Lung (tissue), 12 donors: ENCODE results near the gene RLF. TPM values are rescaled to one million over a fixed set of nuclear protein-coding genes. Genes with fewer than 3 reads are reported as not detected.

Experiments
- ATAC-seq: fragments of 200-7000 bp; cut with Tn5 transposase; one replicate; pipeline ENCODE4 v1.9.1; 2020; ENCODE audit warnings: moderate number of reproducible peaks; ENCODE audit not compliant: insufficient read depth, low FRiP score
- DNase-seq, 3 donors: peaks; one replicate each; pipeline ENCODE4 v3.0.0-alpha.2; 2013 to 2017
- H3K27ac ChIP-seq, 2 donors: one replicate each; pipeline ENCODE4 v1.5.1; 2013; ENCODE audit warnings: mild to moderate bottlenecking in 2 of 2, moderate library complexity in 2 of 2, control low read depth in 1 of 2, inconsistent platforms in 1 of 2, low read depth in 1 of 2, low read length in 1 of 2
- H3K27me3 ChIP-seq, 3 donors: one replicate each; pipeline ENCODE4 v1.5.1; 2013; ENCODE audit warnings: low read length in 2 of 3; ENCODE audit not compliant: control insufficient read depth in 3 of 3, insufficient read depth in 3 of 3
- H3K36me3 ChIP-seq, 4 donors: one replicate each; pipeline ENCODE4 v1.5.1; 2013; ENCODE audit warnings: low read length in 4 of 4, mild to moderate bottlenecking in 1 of 4, moderate library complexity in 1 of 4; ENCODE audit not compliant: control insufficient read depth in 4 of 4, insufficient read depth in 4 of 4
- H3K4me1 ChIP-seq, 5 donors: one replicate each; pipeline ENCODE4 v1.5.1; 2013; ENCODE audit warnings: low read length in 5 of 5, mild to moderate bottlenecking in 2 of 5, moderate library complexity in 1 of 5; ENCODE audit not compliant: control insufficient read depth in 5 of 5, insufficient read depth in 5 of 5
- H3K4me3 ChIP-seq: one replicate; pipeline ENCODE4 v1.5.1; 2013; ENCODE audit warnings: mild to moderate bottlenecking, control low read depth, moderate library complexity
- H3K9ac ChIP-seq, 2 donors: one replicate each; pipeline ENCODE4 v1.5.1; 2013; ENCODE audit warnings: low read length in 2 of 2, control low read depth in 1 of 2; ENCODE audit not compliant: insufficient read depth in 1 of 2
- H3K9me3 ChIP-seq, 4 donors: one replicate each; pipeline ENCODE4 v1.5.1; 2013; ENCODE audit warnings: low read length in 3 of 4, mild to moderate bottlenecking in 1 of 4, moderate library complexity in 1 of 4; ENCODE audit not compliant: control insufficient read depth in 4 of 4, insufficient read depth in 3 of 4
- CTCF ChIP-seq: IDR thresholded peaks from 2 replicates; pipeline ENCODE4 v1.5.1; 2012; ENCODE audit warnings: mild to moderate bottlenecking; ENCODE audit errors: control extremely low read depth, extremely low read depth
- WGBS, 2 donors: extraction: QIAGEN DNeasy Blood & Tissue Kit; methylation state at CpG; one replicate each; pipeline ENCODE4 v1.1.7; 2013; 5-methylcytosine and 5-hydroxymethylcytosine counted together
- polyA plus RNA-seq, 2 donors: library from polyadenylated mRNA; stranded (reverse); fragments of 200-250 nt; gene quantifications; one replicate each; pipeline ENCODE4 v1.2.1, GENCODE V29; 2013
- total RNA-seq, 2 donors: library from RNA; depleted of rRNA in 1 of 2; stranded (reverse); fragments of >200 nt in 1 of 2; gene quantifications; one replicate each; pipeline ENCODE4 v1.2.1, GENCODE V29; 2014 to 2021
- donor health status: control.
- donor health status: control.
- donor health status: Bipolar disorder and iron deficiency.
- donor health status: healthy.
- donor health status: DM: yes; HTN: yes; CAD: no.

RLF gene
- total and polyA plus RNA-seq, 4 donors: 3.5 to 43.1 (median 8.5) TPM

DNA sequence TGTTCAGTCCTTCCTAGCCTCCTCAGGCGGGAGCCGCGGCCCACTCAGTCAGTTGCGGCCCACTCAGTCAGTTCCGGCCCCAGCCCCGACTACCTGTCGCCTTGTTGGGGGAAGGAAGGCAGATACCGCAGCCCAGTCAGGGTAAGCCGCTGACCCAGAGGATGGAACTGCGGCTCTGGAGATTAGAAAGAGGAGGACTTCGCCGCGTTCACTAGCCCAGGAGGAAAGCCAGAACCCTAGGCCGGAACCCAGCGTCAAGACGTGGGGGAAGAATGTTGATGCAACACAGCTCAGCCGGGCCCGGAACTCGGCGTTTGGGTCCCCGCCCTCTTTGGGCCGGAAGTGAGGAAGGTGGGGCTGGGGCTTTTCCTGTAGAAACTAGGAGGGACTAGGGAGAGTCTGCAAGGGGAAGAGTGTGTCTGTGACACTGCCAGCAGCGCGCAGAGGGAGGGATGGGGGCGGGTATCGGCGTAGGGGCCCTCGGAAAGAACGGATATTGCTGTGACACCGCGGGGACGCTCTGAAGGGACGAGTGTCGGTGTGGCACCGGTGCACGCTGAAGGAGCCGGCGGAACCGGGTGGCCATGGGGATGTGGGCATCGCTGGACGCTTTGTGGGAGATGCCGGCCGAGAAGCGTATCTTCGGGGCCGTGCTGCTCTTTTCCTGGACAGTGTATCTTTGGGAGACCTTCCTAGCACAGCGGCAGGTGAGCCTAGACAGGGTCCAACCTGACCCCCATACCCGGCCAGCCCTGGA is 96.7 kb downstream of the RLF start, which contains the start of gene ZMPSTE24:
Gene ZMPSTE24 (plus strand): TSS at position 549 of the 757 bp plus-strand sequence. CDS start 36 bp downstream, at position 585.
- Histone ChIP-seq H3K27me3 (no peaks in the 10 kb centered on the region), H3K4me3 (peak within 1 kb of the TSS; percentile 99), H3K27ac (peak within 1 kb of the TSS; percentile 89 to 95), H3K9me3 (no peaks in the 10 kb centered on the region), H3K36me3 (peaks cover 4 to 17% (median 9%) of the 10 kb centered on the region in 4 donors), H3K9ac (peak within 1 kb of the TSS; percentile 88 to 99), H3K4me1 (peaks cover 0 to 12% (median 10%) of the 10 kb centered on the region in 5 donors)
- TF ChIP-seq CTCF: no peak
- DNase-seq (peak; percentile 98 to 99 (median 98)), ATAC-seq (peak; percentile 99)
- 0% methylated on average over 48 of the region's 48 CpGs for WGBS, 2 donors

- H3K4me3 ChIP-seq: peak overlapping the region; percentile 99
- peaks cover 4 to 17% (median 9%) of the 10 kb centered on the region in 4 donors for H3K36me3 ChIP-seq
- ATAC-seq (no peak), DNase-seq (no peak)
- peak overlapping the region; percentile 86 to 87 for H3K27ac ChIP-seq
- WGBS, 2 donors: 0% methylated on average over 10 of the region's 10 CpGs
- no peaks in the 10 kb centered on the region for H3K27me3 ChIP-seq
- TF ChIP-seq CTCF: no peak
- H3K9me3 ChIP-seq: no peaks in the 10 kb centered on the region
- peaks cover 0 to 13% (median 10%) of the 10 kb centered on the region in 5 donors for H3K4me1 ChIP-seq
- peak overlapping the region; percentile 67 to 85 for H3K9ac ChIP-seq
These were observed 97.2 kb downstream of the RLF start for GRCh38 chr1:40258445-40258769.

GRCh38 chr1:40264354-40264781 is 103.2 kb downstream of the RLF start:
- ATAC-seq (no peak), DNase-seq (no peak)
- no peaks in the 10 kb centered on the region for H3K27me3 ChIP-seq
- WGBS, 2 donors: 94 to 95% methylated on average over 3 of the region's 3 CpGs
- H3K4me1 ChIP-seq: peaks cover 0 to 18% (median 3%) of the 10 kb centered on the region in 5 donors
- no peak overlapping the region for H3K4me3 ChIP-seq
- no peak for TF ChIP-seq CTCF
- H3K9ac ChIP-seq: no peak overlapping the region
- peaks cover 16 to 39% (median 20%) of the 10 kb centered on the region in 4 donors for H3K36me3 ChIP-seq
- no peak overlapping the region for H3K27ac ChIP-seq
- H3K9me3 ChIP-seq: no peaks in the 10 kb centered on the region
